Osteocyte (in vitro differentiated cells): ENCODE results near the gene AK5. TPM values are rescaled to one million over a fixed set of nuclear protein-coding genes. Genes with fewer than 3 reads are reported as not detected.

Experiments used
- DNase-seq: peaks from one replicate; pipeline ENCODE4 v3.0.0; 2021; ENCODE audit warnings: mixed read lengths; ENCODE audit not compliant: unreplicated experiment; ENCODE audit errors: extremely low spot score
- H3K27ac Mint-ChIP-seq: one replicate; pipeline ENCODE4 v1.8.0; 2021; ENCODE audit warnings: mild to moderate bottlenecking, mixed read lengths; ENCODE audit not compliant: unreplicated experiment
- H3K27me3 Mint-ChIP-seq: one replicate; pipeline ENCODE4 v1.8.0; 2021; ENCODE audit warnings: mixed read lengths; ENCODE audit not compliant: unreplicated experiment
- H3K36me3 Mint-ChIP-seq: one replicate; pipeline ENCODE4 v1.8.0; 2021; ENCODE audit warnings: mixed read lengths; ENCODE audit not compliant: unreplicated experiment
- H3K4me1 Mint-ChIP-seq: one replicate; pipeline ENCODE4 v1.8.0; 2021; ENCODE audit warnings: mixed read lengths; ENCODE audit not compliant: unreplicated experiment
- H3K4me3 Mint-ChIP-seq: one replicate; pipeline ENCODE4 v1.8.0; 2021; ENCODE audit warnings: mild to moderate bottlenecking, moderate library complexity, mixed read lengths; ENCODE audit not compliant: unreplicated experiment
- H3K9me3 Mint-ChIP-seq: one replicate; pipeline ENCODE4 v1.8.0; 2021; ENCODE audit warnings: mixed read lengths; ENCODE audit not compliant: unreplicated experiment
- CTCF ChIP-seq: fragments of 200-600 bp; sonication (generic); IDR thresholded peaks from 2 replicates; pipeline ENCODE4 v1.5.0; 2021; ENCODE audit warnings: antibody characterized with exemption, mild to moderate bottlenecking, moderate library complexity
- long read RNA-seq: library from polyadenylated mRNA; unstranded; transcript quantifications from one replicate; pipeline ENCODE4 v2.0.0, GENCODE V29; 2021
- total RNA-seq: library from RNA; stranded (reverse); gene quantifications from 2 replicates; pipeline ENCODE4 v1.2.1, GENCODE V29; 2021

AK5 gene
- total RNA-seq, result 31.5 and 38.1 TPM in 2 replicates
- long read RNA-seq, transcript AK5-203 (14 exons, 3,251 nt), result major isoform, 38 of 86 reads
- long read RNA-seq, partial matches to known transcripts, result 8 of 86 reads
- long read RNA-seq, other reads (novel, unspliced or antisense), result 40 of 86 reads

GRCh38 chr1:77281491-77282186 lies at the start of gene AK5:
TSS of gene AK5 (plus strand) at chr1:77282019. CDS start at chr1:77282314, 295 bp downstream.
- Mint-ChIP-seq H3K9me3 (no peaks in the 10 kb centered on the region), H3K27me3 (no peaks in the 10 kb centered on the region), H3K27ac (peak within 1 kb of the TSS; percentile 0), H3K36me3 (no peaks in the 10 kb centered on the region), H3K4me3 (peak within 1 kb of the TSS; percentile 80), H3K4me1 (peaks cover 17% of the 10 kb centered on the region)
- TF ChIP-seq CTCF, result no peak
- DNase-seq, result peak; percentile 87

GRCh38 chr1:77232829-77233228 lies 49.0 kb upstream of the AK5 start:
- no peak for TF ChIP-seq CTCF
- Mint-ChIP-seq H3K4me3 (no peak overlapping the region), H3K36me3 (peaks cover 2% of the 10 kb centered on the region), H3K27ac (no peak overlapping the region), H3K4me1 (peaks cover 19% of the 10 kb centered on the region), H3K27me3 (no peaks in the 10 kb centered on the region), H3K9me3 (peaks cover 12% of the 10 kb centered on the region)
- no peak for DNase-seq

GRCh38 chr1:77234096-77234495 lies 47.7 kb upstream of the AK5 start:
- peaks cover 14% of the 10 kb centered on the region for H3K4me1 Mint-ChIP-seq
- TF ChIP-seq CTCF, result no peak
- DNase-seq, result no peak
- H3K36me3 Mint-ChIP-seq, result peaks cover 2% of the 10 kb centered on the region
- no peak overlapping the region for H3K4me3 Mint-ChIP-seq
- H3K27me3 Mint-ChIP-seq, result no peaks in the 10 kb centered on the region
- no peak overlapping the region for H3K27ac Mint-ChIP-seq
- H3K9me3 Mint-ChIP-seq, result peaks cover 12% of the 10 kb centered on the region

- Mint-ChIP-seq H3K9me3 (peaks cover 12% of the 10 kb centered on the region), H3K4me1 (peaks cover 6% of the 10 kb centered on the region), H3K4me3 (no peak overlapping the region), H3K27ac (no peak overlapping the region), H3K36me3 (peaks cover 2% of the 10 kb centered on the region), H3K27me3 (no peaks in the 10 kb centered on the region)
- TF ChIP-seq CTCF, result no peak
- DNase-seq, result no peak
These were observed 46.9 kb upstream of the AK5 start for GRCh38 chr1:77234943-77235342.

- Mint-ChIP-seq H3K36me3 (peaks cover 2% of the 10 kb centered on the region), H3K4me3 (no peak overlapping the region), H3K4me1 (no peaks in the 10 kb centered on the region), H3K9me3 (peaks cover 11% of the 10 kb centered on the region), H3K27me3 (no peaks in the 10 kb centered on the region), H3K27ac (no peak overlapping the region)
- TF ChIP-seq CTCF, result no peak
- no peak for DNase-seq
These were observed 43.4 kb upstream of the AK5 start for GRCh38 chr1:77238462-77238861.
